K562 (cell line): ENCODE data around the gene CDH2. TPM values are rescaled to one million over a fixed set of nuclear protein-coding genes. Genes with fewer than 3 reads are reported as not detected.

Experiments
- ATAC-seq: fragments of 200-7000 bp; cut with Tn5 transposase; 3 replicates; pipeline ENCODE4 v1.9.1; 2020; ENCODE audit warnings: moderate library complexity
- BruUV-seq: library from RNA; stranded (reverse); fragments of 400-500 nt; replicated peaks from 2 replicates; lab custom pipeline; 2021; lab: Mats Ljungman, UMichigan
- CTCF ChIA-PET: fragments of 300-600 bp; formaldehyde crosslinking; extraction: SDS; loops from one replicate; lab custom pipeline; 2021; ENCODE audit warnings: low intra/inter-chr PET ratio; lab: Yijun Ruan, JAX
- POLR2A ChIA-PET: fragments of 300-600, 350-650 bp; sonication (Branson Sonifier 250); formaldehyde crosslinking; extraction: SDS; loops from one replicate; lab custom pipeline; 2021; ENCODE audit warnings: antibody characterized with exemption, inconsistent platforms; lab: Yijun Ruan, JAX
- DNase-seq, 4 experiments: peaks; one replicate each; pipeline versions ENCODE4 v3.0.0 to v3.0.0-alpha.2; 2011 to 2018; ENCODE audit warnings: low spot score in 3 of 4, mixed read lengths in 3 of 4; ENCODE audit errors: extremely low read depth in 1 of 4
- FAIRE-seq: peaks from 2 replicates; lab custom pipeline; 2011; peaks lifted over from hg19 to GRCh38; lab: Jason Lieb, UNC
- H2AFZ ChIP-seq: 2 replicates; pipeline ENCODE4 v1.6.0; 2011; ENCODE audit warnings: low read depth, low read length, control low read depth, inconsistent platforms
- H3K27ac ChIP-seq: fragments of 200-600 bp; 3 replicates; pipeline ENCODE4 v1.8.0; 2011; ENCODE audit warnings: low read depth, mild to moderate bottlenecking, control low read depth, inconsistent platforms, low read length, moderate library complexity, mixed read lengths; ENCODE audit errors: extremely low read depth
- H3K27me3 ChIP-seq, 2 experiments: fragments of 300-600 bp in 1 of 2; 2 replicates in 1 of 2; 3 replicates in 1 of 2; pipeline versions ENCODE4 v1.6.0 to v1.8.0; 2011; ENCODE audit warnings: inconsistent platforms in 2 of 2, low read length in 2 of 2, mild to moderate bottlenecking in 1 of 2, mixed read lengths in 1 of 2, moderate library complexity in 1 of 2; ENCODE audit not compliant: control insufficient read depth in 2 of 2, insufficient read depth in 2 of 2
- H3K36me3 ChIP-seq: fragments of 300-600 bp; 3 replicates; pipeline ENCODE4 v1.8.0; 2011; ENCODE audit warnings: mild to moderate bottlenecking, low read length, inconsistent platforms; ENCODE audit not compliant: control insufficient read depth, insufficient read depth
- H3K4me1 ChIP-seq, 2 experiments: fragments of 200-600 bp in 1 of 2; replicated peaks in 1 of 2; 2 replicates in 1 of 2; 3 replicates in 1 of 2; pipeline versions ENCODE4 v1.5.1 to v1.8.0; 2011; ENCODE audit warnings: inconsistent platforms in 2 of 2, low read length in 2 of 2, mild to moderate bottlenecking in 1 of 2, mixed read lengths in 1 of 2, moderate library complexity in 1 of 2; ENCODE audit not compliant: control insufficient read depth in 2 of 2, insufficient read depth in 2 of 2
- H3K4me2 ChIP-seq: 2 replicates; pipeline ENCODE4 v1.6.1; 2011; ENCODE audit warnings: low read length, control low read depth, inconsistent platforms, mixed read lengths; ENCODE audit not compliant: insufficient read depth
- H3K4me3 ChIP-seq: fragments of 200-600 bp; sonication (generic), shearing (Covaris generic); 2 replicates; pipeline ENCODE4 v1.5.1; 2016; ENCODE audit warnings: control low read depth, inconsistent platforms
- H3K79me2 ChIP-seq: fragments of 200-600 bp; 3 replicates; pipeline ENCODE4 v1.8.0; 2011; ENCODE audit warnings: low read length, inconsistent platforms; ENCODE audit not compliant: control insufficient read depth, insufficient read depth
- H3K9ac ChIP-seq, 2 experiments: 2 replicates each; pipeline versions ENCODE4 v1.6.0 to v1.6.1; 2011; ENCODE audit warnings: low read depth in 2 of 2, low read length in 2 of 2, control low read depth in 1 of 2, inconsistent platforms in 1 of 2, mild to moderate bottlenecking in 1 of 2, mixed read lengths in 1 of 2; ENCODE audit not compliant: insufficient read depth in 1 of 2
- H3K9me1 ChIP-seq: one replicate; pipeline ENCODE4 v1.6.0; 2011; ENCODE audit warnings: inconsistent platforms, mild to moderate bottlenecking, low read length, moderate library complexity; ENCODE audit not compliant: control insufficient read depth, insufficient read depth
- H3K9me3 ChIP-seq: replicated peaks from 2 replicates; pipeline ENCODE4 v1.5.1; 2011; ENCODE audit warnings: low read depth, low read length, inconsistent platforms; ENCODE audit not compliant: control insufficient read depth, insufficient read depth
- H4K20me1 ChIP-seq: replicated peaks from 2 replicates; pipeline ENCODE4 v1.6.1; 2011; ENCODE audit warnings: low read length, inconsistent platforms, mixed read lengths; ENCODE audit not compliant: control insufficient read depth, insufficient read depth
- CHCHD3 ChIP-seq: fragments of 250-450 bp; sonication (Bioruptor Pico); IDR thresholded peaks from 2 replicates; pipeline ENCODE4 v2.1.2; 2022; ENCODE audit warnings: mild to moderate bottlenecking
- FOXA1 ChIP-seq: fragments of 450-650 bp; IDR thresholded peaks from 2 replicates; pipeline ENCODE4 v1.6.1; 2016; ENCODE audit warnings: mild to moderate bottlenecking, borderline replicate concordance
- FOXP4 ChIP-seq: sonication (generic); formaldehyde crosslinking; IDR thresholded peaks from 2 replicates; pipeline ENCODE4 v1.8.0; 2022; ENCODE audit warnings: mild to moderate bottlenecking, missing genetic modification reagents, borderline replicate concordance
- HSF4 ChIP-seq: fragments of 250-450 bp; sonication (Bioruptor Pico); IDR thresholded peaks from 2 replicates; pipeline ENCODE4 v2.1.2; 2022; ENCODE audit warnings: mild to moderate bottlenecking, moderate library complexity, borderline replicate concordance
- NCOA6 ChIP-seq: fragments of 450-650 bp; IDR thresholded peaks from 2 replicates; pipeline ENCODE4 v1.6.1; 2017; ENCODE audit warnings: mild to moderate bottlenecking
- STAT5A ChIP-seq: IDR thresholded peaks from 2 replicates; pipeline ENCODE4 v1.6.1; 2012; ENCODE audit warnings: low read length, inconsistent platforms, borderline replicate concordance
- TEAD2 ChIP-seq: fragments of 450-650 bp; IDR thresholded peaks from 2 replicates; pipeline ENCODE4 v1.6.1; 2016; ENCODE audit warnings: missing genetic modification characterization, control low read depth, missing compliant biosample characterization
- USF1 ChIP-seq: sonication (generic); formaldehyde crosslinking; IDR thresholded peaks from 2 replicates; pipeline ENCODE4 v1.9.0; 2022; ENCODE audit warnings: mild to moderate bottlenecking, missing genetic modification reagents
- ZNF239 ChIP-seq: fragments of 250-450 bp; sonication (Bioruptor Pico); IDR thresholded peaks from 2 replicates; pipeline ENCODE4 v1.4.0; 2020; ENCODE audit warnings: mild to moderate bottlenecking
- WGBS: fragments of 100-300 bp; shearing (Covaris generic); methylation state at CpG from one replicate; pipeline ENCODE4 v1.1.6; 2016; ENCODE audit warnings: low coverage, mixed read lengths; ENCODE audit not compliant: insufficient coverage; ENCODE audit errors: missing lambda C conversion rate; 5-methylcytosine and 5-hydroxymethylcytosine counted together
- in situ Hi-C: fragments of 300-500 bp; cut with MboI; formaldehyde crosslinking; loops from 4 replicates; pipeline ENCODE4 v1.15.0; 2018; ENCODE audit warnings: inconsistent platforms, mixed read lengths
- intact Hi-C: fragments of 100-400 bp; cut with micrococcal nuclease; formaldehyde crosslinking; loops from 2 replicates; pipeline ENCODE4 v1.14.2; 2022
- polyA plus RNA-seq, 8 experiments: library from polyadenylated mRNA; depleted of rRNA in 4 of 8; stranded (reverse) in 5 of 8; unstranded in 3 of 8; fragments of >200 nt; fragmentation: Nextera tagmentation in 2 of 8; fragmentation: Illumina TruSeq in 1 of 8; extraction: Ambion mirVana in 2 of 8; extraction: Trizol in 1 of 8; gene quantifications; 2 replicates each; pipeline versions ENCODE4 v1.2.1 to v1.2.3, GENCODE V29; 2011 to 2014; ENCODE audit warnings: inconsistent platforms in 1 of 8, missing spikeins in 1 of 8
- total RNA-seq, 7 experiments: library from RNA; depleted of rRNA in 6 of 7; stranded (reverse); fragments of >200 nt in 6 of 7; fragmentation: Illumina TruSeq in 2 of 7; extraction: Trizol in 2 of 7; gene quantifications; 2 replicates each; pipeline versions ENCODE4 v1.2.1 to v1.2.3, GENCODE V29; 2011 to 2021; ENCODE audit warnings: low replicate concordance in 1 of 7

CDH2 gene
- total and polyA plus RNA-seq, 9 of the 15 experiments (the other 6 are each of a cell fraction or from before 2014, with no cell fraction given), result 0.04 TPM; not detected in 8

DNA sequence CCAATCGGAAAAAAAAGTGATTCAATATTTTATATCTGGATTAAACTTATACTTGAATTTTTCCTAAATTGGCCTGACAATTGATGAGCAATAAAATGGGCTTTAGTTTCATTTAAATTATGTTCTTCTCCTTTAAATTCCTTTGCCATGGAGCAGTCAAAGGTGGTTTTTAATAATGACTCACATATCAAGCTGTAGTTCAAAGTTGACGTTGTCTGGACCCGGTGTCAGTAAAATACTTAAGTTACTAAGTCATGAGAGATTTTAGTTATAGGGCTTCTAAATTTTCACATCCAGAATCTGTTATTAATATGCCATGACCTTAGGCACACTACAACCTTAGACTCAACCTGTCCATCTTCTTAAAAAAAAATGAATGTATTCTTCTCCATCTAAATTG, 62.5 kb downstream of the CDH2 start (continued):
- no peak for TF ChIP-seq TEAD2 (tag)

- in situ Hi-C loops, result no loop called here
- Histone ChIP-seq H3K4me1 (no peaks in the 10 kb centered on the region), H3K4me2 (no peak overlapping the region), H3K9me3 (no peaks in the 10 kb centered on the region; the same call in 1 of the 2 replicates), H3K79me2 (no peaks in the 10 kb centered on the region), H3K36me3 (no peaks in the 10 kb centered on the region), H2AFZ (no peak overlapping the region), H3K9ac (no peak overlapping the region), H3K27me3 (no peaks in the 10 kb centered on the region), H3K9me1 (no peaks in the 10 kb centered on the region), H3K27ac (no peak overlapping the region), H3K4me3 (no peak overlapping the region), H4K20me1 (no peaks in the 10 kb centered on the region)
- DNase-seq, result no peak
- 0% methylated on average over 3 of the region's 3 CpGs for WGBS
- ATAC-seq, result no peak
- ChIA-PET CTCF (no interaction called here), POLR2A (no interaction called here)
- FAIRE-seq, result no peak
- intact Hi-C loops, result no loop called here
- BruUV-seq, result no TSS peak
- TF ChIP-seq ZNF239 (no peak), FOXA1 (no peak), STAT5A (no peak), HSF4 (no peak), FOXP4 (CRISPR knock-in tag) (no peak), USF1 (CRISPR knock-in tag) (no peak), CHCHD3 (CRISPR knock-in tag) (no peak), NCOA6 (no peak)
Observed at GRCh38 chr18:28113271-28114029, 63.5 kb downstream of the CDH2 start.
